Stimulated activated CD4-positive, alpha-beta T cell treated with anti-CD3 and anti-CD28 coated beads, Interleukin-15, amount 100 ng/mL, for 48 hours (primary cell): ENCODE results near the gene DDX54.

Source experiments
- DNase-seq, 2 donors: peaks; one replicate each; pipeline ENCODE4 v3.0.0-alpha.2; 2020; ENCODE audit warnings: low read depth in 2 of 2

Gene DDX54, protein sequence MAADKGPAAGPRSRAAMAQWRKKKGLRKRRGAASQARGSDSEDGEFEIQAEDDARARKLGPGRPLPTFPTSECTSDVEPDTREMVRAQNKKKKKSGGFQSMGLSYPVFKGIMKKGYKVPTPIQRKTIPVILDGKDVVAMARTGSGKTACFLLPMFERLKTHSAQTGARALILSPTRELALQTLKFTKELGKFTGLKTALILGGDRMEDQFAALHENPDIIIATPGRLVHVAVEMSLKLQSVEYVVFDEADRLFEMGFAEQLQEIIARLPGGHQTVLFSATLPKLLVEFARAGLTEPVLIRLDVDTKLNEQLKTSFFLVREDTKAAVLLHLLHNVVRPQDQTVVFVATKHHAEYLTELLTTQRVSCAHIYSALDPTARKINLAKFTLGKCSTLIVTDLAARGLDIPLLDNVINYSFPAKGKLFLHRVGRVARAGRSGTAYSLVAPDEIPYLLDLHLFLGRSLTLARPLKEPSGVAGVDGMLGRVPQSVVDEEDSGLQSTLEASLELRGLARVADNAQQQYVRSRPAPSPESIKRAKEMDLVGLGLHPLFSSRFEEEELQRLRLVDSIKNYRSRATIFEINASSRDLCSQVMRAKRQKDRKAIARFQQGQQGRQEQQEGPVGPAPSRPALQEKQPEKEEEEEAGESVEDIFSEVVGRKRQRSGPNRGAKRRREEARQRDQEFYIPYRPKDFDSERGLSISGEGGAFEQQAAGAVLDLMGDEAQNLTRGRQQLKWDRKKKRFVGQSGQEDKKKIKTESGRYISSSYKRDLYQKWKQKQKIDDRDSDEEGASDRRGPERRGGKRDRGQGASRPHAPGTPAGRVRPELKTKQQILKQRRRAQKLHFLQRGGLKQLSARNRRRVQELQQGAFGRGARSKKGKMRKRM

DNA sequence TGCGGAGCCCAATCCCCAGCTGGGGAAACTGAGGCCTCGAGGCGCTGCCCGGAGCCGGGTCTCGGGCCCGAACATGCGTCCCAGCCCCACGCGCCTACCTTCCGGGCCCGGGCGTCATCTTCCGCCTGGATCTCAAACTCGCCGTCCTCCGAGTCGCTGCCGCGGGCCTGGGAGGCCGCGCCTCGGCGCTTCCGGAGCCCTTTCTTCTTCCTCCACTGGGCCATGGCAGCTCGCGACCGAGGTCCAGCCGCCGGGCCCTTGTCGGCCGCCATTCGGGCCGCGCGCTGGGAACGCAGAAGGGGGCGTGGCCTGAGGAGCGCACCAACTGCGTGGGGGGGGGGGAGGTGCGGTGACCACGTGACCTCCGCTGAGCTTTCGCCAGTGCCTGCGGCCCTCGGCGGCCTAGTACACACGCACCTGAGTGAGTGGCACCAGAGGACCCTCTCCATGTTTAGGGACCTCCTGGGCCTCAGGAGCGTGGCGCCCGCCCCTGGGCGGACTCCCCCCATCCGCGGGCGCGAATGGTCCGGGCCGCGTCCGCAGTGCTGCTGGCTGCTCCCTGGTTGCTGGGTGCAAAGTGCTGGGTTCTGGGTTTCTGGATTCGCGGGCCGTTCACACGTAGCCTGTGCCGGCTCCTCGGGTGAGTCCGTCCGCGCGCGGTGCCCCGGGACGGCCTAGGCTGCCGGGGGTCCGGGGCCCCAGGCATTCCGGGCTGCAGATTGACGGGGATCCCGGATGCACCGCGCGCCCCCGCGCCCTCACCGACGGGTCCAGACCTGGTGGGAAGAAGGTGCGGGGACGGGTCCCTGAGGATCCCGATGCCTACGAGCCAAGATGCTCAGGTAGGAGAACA, at the start of gene DDX54, which contains the start of gene RITA1:
Gene DDX54 (minus strand): TSS at position 299 of the 853 bp plus-strand sequence. CDS start 27 bp downstream, at position 272.
Gene RITA1 (plus strand): TSS at position 542 of the 853 bp plus-strand sequence. CDS start 1,026 bp downstream, outside the sequence.
- DNase-seq: peak; percentile 62 to 78

DNA sequence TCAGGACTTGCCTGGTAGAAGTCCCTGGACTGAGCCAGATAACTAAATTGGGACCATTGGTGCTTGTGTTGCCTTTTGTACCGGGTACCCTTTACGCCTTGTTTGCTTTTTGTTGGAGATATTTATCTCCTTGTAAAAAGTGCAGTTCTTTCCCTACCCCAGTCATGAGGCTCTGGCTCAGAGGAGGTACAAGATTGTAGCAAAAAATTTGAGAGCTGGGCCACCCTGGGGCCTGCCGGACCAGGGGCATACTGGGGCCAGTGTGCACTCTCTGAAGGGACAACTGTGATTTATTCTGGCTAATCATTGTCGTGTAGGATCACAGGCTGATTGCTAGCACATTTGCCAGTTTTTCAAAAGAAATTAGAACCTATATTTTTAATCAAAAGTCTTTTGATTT, 49.2 kb upstream of the DDX54 start:
- DNase-seq: no peak

- DNase-seq: no peak
These were observed 48.7 kb upstream of the DDX54 start for GRCh38 chr12:113233967-113234366.

DNA sequence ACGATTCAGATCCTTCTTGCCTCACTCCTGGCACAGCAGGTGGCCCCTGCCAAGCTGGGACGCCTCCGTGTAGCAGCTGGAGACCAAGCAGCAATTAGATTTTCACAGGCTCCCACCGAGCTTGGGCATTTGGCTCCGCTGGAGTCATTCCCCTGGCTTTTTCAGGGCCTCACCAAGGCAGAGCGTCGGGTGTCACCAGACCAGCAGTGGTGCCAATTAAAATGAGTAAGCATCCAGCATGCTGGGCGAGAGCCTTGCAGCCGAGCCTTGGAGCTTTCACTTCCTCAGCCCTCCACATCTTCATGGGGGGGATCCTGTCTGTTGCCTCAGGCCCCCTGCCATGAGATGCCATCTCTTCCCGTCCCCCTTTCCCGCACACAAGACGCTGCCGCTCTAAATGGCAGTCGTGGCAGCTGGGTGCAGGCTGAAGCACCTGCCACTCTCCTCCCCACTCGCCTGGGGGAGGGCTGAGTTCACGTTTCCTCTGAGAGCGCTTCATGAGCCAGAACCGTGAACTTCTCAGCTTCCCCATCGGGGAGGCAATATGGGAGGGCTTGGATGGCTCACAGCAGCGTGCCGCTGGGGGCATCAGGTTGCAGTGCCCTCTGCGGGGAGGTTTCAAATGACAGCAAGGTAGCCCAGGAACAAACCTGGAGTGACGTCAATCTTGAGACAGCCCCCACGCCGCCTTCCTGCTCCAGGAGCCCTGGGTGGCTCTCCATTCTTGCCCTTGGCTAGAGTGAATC, 47.7 kb upstream of the DDX54 start:
- DNase-seq: peak; percentile 56 to 61

- DNase-seq: no peak
These were observed 47.0 kb upstream of the DDX54 start for GRCh38 chr12:113232089-113232839.

DNA sequence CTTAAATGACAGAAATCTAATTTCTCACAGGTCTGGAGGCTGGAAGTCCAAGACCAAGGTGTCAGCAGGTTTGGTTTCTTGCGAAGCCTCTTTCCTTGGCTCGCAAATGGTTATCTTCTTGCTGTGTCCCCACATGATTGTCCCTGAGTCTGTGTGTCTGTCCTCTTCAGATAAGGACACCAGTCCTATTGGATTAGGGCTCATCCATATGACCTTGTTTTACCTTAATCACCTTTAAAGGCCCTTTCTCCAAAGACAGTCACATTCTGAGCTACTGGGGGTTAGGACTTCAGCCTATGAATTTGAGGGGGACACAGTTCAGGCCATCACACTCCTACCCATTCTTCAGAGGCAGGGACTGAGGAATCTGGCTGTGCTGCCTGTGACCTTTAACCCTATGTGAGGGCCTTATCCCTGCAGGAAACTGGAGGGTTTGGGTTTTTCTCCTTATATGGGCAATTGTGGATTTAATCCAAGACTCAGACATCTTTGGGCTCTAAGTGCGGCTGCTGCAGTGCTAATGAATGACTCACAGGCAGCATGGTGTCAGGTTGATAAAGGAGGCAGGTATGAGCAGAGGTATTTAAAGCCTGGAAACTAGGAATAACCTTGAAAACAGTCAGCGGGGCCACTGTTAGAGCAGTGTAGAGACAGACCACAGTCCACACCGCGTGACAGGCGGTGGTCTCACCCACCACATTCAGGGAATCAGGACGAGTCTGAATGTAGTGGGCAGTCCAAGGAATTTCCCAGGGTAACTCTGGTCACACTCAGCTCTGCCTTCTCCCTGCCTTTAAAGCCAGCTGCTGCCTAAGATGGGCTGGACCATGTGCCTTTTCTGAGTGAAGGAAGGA, 46.2 kb upstream of the DDX54 start:
- DNase-seq: no peak

GRCh38 chr12:113230315-113231234, 45.3 kb upstream of the DDX54 start:
- no peak for DNase-seq

DNA sequence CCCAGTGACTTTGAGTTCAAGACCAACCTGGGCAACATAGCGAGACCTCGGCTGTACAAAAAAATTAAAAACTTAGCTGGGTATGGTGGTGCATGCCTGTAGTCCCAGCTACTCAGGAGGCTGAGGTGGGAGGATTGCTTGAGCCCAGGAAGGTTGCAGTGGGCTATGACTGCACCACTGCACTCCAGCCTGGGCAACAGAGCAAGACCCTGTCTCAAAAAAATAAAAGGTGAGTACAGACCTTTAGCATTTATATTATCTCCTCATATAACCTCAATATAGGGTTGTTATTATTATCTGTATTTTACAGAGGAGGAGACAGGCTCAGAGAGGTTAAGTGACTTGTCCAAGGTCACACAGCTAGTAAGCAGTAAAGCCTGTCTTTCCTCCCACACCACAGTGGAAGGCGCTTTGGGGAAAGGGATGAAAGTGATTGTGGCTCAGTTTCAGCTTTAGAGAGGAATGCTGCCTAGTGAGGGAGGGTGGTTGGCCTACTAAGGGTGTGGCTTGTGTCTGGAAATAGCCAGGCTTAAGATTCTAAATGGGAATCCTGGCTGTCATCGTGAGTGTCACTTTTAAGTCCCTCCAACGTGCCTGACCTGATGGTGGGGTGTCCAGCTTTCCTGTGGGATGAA, 43.2 kb upstream of the DDX54 start:
- no peak for DNase-seq

DNA sequence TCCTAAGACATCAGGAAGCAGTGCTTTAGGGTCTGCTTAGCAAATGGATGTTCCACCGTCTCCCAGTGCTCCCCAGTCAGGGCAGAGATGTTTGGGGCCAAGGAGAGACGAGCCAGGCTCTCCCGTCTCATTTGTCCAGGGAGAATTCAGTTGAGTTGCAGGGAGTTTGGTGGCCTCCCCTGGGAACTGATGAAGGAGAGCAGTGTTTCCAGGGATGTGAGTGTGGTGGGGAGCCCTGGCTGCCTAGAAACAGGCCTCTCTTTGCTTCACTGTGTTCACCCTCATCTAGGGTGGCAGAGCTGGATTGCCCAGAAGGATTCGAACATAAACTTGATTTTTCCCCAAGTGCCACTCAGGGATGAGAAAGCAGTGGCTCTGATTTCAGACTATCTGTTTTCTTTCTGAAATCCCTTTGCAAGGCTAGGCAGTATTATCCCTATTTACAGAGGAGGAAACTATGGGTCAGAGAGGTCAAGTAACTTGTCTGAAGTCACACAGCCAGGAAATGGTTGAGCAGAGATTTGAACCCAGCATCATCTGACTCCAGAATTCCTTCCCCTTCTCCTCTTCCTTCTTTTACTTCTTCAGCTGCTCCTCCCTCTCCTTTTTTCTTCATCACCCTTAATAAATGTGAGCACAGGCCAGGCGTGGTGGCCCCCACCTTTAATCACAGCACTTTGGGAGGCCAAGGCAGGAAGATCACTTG, 42.6 kb upstream of the DDX54 start:
- no peak for DNase-seq

DNA sequence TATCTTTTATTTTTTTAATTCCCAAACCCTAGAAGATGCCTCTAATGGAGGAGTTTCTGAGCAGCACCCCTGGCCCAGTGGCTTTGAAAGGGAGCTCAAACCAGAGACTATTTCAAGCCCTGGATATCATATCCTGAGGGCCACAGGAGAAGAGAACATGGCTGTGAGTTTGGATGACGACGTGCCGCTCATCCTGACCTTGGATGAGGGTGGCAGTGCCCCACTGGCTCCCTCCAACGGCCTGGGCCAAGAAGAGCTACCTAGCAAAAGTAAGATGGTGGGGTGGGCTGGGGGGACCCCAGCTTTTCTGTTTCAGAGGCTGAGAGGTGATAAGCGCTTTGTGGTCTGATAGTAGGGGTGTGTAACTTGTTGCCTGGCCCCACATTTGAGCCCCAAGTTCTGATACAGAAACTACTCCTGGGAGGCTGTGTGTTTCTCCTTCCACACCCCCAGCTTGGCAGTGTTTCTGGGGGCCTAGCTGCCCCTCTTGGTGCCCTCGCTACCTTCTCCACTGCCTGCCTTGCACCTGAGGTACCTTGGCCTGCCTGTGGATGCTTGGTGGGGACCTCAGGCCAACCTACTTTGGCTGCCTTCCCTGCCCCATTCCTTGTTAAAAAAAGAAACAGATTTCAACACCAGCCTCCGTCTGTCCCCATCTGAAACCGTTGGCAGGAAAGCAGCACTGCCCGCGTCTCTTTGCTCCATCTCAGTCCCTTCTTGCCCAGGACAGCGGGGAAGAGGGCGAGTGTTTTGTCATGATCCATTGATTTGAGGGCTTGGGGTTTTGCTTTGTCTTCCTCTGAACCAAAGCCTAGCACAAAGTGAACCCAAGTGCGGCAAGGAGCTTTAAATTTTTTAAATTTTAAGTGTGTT, 41.7 kb upstream of the DDX54 start:
- no peak for DNase-seq

DNA sequence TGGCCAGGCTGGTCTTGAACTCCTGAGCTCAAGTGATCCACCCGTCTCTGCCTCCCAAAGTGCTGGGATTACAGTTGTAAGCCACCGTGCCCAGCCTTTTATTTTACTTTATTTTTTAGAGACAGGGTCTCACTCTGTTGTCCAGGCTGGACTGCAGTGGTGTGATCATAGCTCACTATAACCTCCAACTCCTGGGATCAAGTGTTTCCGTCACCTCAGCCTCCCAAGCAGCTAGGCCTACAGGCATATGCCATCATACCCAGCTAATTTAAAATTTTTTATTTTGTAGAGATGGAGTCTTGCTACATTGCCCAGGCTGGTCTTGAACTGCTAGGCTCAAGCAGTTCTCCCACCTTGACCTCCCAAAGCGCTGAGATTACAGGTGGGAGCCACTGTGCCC, 39.7 kb upstream of the DDX54 start:
- no peak for DNase-seq

- no peak for DNase-seq
These were observed 37.7 kb upstream of the DDX54 start for GRCh38 chr12:113222730-113223531.

- DNase-seq: no peak
These were observed 36.9 kb upstream of the DDX54 start for GRCh38 chr12:113221997-113222729.

GRCh38 chr12:113221181-113221996, 36.1 kb upstream of the DDX54 start, which contains the start of gene TPCN1:
TPCN1 (plus strand) TSS chr12:113221464; CDS start chr12:113226853, 5,389 bp downstream.
- peak; percentile 99 to 100 for DNase-seq
